Measurements from ENCODE around the gene AATK.

The AATK gene

GRCh38 chr17:81166033-81166492 lies at the start of gene AATK:
TSS of gene AATK (minus strand) at chr17:81166221. CDS start at chr17:81165992, 229 bp downstream.
- no peak for DNase-seq

GRCh38 chr17:81213978-81214377 lies 48.0 kb upstream of the AATK start:
- DNase-seq = no peak

- no peak for DNase-seq
These were observed 46.3 kb upstream of the AATK start for GRCh38 chr17:81212365-81212764.

- DNase-seq = no peak
These were observed 44.8 kb upstream of the AATK start for GRCh38 chr17:81210868-81211267.

- DNase-seq = no peak
These were observed 44.4 kb upstream of the AATK start for GRCh38 chr17:81210466-81210865.

- no peak for DNase-seq
These were observed 43.1 kb upstream of the AATK start for GRCh38 chr17:81209141-81209540.

GRCh38 chr17:81208651-81209050 lies 42.6 kb upstream of the AATK start:
- no peak for DNase-seq

GRCh38 chr17:81207610-81208581 lies 41.9 kb upstream of the AATK start:
- DNase-seq = no peak

GRCh38 chr17:81206657-81207056 lies 40.6 kb upstream of the AATK start:
- DNase-seq = no peak

GRCh38 chr17:81206166-81206565 lies 40.1 kb upstream of the AATK start:
- no peak for DNase-seq

GRCh38 chr17:81204578-81204977 lies 38.6 kb upstream of the AATK start:
- no peak for DNase-seq

GRCh38 chr17:81203136-81203535 lies 37.1 kb upstream of the AATK start:
- no peak for DNase-seq

- no peak for DNase-seq
These were observed 36.3 kb upstream of the AATK start for GRCh38 chr17:81202318-81202717.

GRCh38 chr17:81200695-81201580 lies 34.9 kb upstream of the AATK start:
- DNase-seq = no peak

- DNase-seq = no peak
These were observed 34.2 kb upstream of the AATK start for GRCh38 chr17:81200201-81200600.

- no peak for DNase-seq
These were observed 33.4 kb upstream of the AATK start for GRCh38 chr17:81199482-81199830.

GRCh38 chr17:81198826-81199481 lies 32.9 kb upstream of the AATK start:
- no peak for DNase-seq

- DNase-seq = no peak
These were observed 31.9 kb upstream of the AATK start for GRCh38 chr17:81197831-81198490.

- no peak for DNase-seq
These were observed 31.4 kb upstream of the AATK start for GRCh38 chr17:81197409-81197795.

- no peak for DNase-seq
These were observed 30.7 kb upstream of the AATK start for GRCh38 chr17:81196505-81197408.

GRCh38 chr17:81195941-81196495 lies 30.0 kb upstream of the AATK start:
- DNase-seq = no peak
